GM21390 (cell line): ENCODE data around the gene PLET1.
"Not testable (repeated sequence)": the region's sequence is repeated elsewhere in the genome, so short reads cannot be mapped to it uniquely, and the experiment has no call there.

Source experiments
- ATAC-seq: cut with Tn5 transposase; IDR thresholded peaks from one replicate; pipeline ENCODE4 v1.9.1; 2021; ENCODE audit not compliant: unreplicated experiment

PLET1 gene

DNA sequence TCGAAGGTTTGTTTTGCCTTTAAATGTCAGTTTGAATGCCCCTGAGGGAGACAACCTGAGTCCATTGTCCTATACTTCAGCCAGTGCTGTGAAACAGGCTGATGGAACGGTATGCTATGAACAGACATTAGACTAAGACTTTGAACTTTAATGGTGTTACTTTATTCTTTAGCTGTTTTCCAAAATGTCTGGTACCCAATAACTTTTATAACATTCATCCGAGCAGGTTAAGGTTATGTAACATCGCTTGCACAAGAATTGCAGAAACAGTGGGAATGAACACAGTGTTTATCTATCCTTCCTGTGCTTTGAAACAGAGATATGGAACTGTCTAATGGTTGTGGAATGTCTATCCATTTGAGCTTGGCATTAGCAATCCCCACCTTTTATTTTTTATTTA is 46.9 kb downstream of the PLET1 start:
- no peak for ATAC-seq

DNA sequence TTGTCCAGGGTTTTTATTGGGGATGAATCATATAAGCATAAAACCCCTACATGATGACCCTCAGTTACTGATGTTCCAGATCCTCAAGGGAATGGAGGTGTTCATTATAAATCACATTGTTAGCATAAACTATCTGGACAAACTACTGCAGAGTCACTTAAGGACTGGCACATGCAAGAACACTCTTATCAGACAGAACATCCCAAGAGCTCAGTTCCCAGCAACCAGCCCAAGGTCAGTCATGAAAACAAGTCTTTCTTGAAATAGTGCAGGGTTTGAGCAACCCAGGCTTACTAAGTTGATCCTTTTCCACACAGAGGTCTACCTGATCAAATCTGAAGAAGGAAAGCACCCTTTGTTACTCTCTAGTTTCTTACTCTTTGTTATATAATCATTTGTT is 48.0 kb downstream of the PLET1 start:
- no peak for ATAC-seq

DNA sequence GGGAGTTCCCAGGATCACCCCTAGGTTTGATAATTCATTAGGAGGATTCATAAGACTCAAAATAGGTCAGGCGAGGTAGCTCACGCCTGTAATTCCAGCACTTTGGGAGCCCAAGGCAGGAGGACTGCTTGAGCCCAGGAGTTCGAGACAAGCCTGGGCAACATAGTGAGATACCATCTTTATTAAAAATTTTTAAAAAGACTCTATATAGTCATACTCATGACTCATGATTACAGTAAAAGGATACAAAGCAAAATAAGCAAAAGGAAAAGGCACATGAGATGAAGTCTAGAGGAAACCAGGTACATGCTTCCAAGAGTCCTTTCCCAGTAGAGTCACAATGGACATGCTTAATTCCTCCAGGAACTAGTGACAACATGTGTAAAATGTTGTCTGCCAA is 48.4 kb downstream of the PLET1 start:
- no peak for ATAC-seq

DNA sequence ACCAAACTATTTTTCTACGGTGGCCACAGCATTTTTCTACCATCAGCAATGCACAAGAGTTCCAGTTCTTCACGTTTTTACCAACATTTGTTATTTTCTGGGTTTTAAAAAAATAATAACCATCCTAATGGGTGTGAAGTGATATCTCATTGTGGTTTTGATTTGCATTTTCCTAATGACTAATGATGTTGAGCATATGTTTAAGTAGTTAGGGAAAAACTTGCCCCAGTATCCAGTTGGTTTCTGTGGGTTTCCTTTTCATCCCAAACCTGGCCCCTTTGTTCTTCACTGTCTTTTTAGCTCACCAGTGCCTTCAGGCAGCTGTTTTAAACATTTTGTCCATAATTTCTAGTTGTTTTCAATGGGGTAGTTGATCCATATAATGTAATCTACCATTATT is 49.1 kb downstream of the PLET1 start:
- ATAC-seq, result no peak

DNA sequence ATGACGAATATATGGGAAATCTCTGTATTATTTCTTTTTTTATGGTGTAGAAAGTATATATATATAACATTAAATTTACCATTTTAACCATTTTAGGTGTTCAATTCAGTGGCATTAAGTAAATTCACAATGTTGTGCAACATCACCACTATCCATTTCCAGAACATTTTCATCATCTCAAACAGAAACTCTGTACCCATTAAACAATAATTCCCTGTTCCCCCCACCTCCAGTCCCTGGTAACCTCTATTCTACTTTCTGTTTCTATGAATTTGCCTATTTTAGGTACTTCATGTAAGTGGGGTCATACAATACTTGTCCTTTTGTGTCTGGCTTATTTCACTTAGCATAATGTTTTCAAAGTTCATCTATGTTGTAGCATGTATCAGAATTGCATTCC is 49.8 kb downstream of the PLET1 start:
- no peak for ATAC-seq

DNA sequence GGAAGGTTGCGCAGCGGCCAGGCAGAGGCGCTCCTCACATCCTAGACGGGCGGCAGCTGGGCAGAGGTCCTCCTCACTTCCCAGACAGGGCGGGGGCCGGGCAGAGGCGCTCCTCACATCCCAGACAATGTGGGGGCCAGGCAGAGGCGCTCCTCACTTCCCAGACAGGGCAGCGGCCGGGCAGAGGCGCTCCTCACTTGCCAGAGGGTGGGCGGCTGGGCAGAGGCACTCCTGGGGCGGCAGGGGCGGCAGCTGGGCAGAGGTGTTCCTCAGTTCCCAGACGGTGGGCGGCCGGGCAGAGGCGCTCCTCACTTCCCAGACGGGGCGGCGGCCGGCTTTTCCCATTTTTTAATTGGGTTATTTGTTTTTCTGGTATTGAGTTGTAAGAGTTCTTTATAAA is 54.6 kb downstream of the PLET1 start:
- ATAC-seq, result no peak

DNA sequence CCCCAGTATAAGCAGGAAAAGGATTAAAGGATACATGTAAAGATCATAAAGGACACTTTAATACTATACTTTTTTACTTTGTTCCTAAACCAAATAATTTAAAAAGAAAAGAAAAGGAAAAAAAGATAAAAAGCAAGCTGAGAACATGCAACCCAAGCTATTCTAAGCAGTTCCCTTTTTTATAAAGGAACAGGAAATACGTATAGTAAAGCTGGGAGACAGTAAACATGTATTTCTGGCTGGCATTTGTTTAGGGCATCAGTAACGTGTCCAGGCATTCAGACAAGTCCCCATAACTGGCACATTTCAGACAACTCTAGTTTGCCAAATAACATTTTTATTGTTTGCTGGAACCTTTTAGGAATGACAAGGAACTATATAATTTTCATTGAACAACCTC is 60.4 kb downstream of the PLET1 start:
- no peak for ATAC-seq

DNA sequence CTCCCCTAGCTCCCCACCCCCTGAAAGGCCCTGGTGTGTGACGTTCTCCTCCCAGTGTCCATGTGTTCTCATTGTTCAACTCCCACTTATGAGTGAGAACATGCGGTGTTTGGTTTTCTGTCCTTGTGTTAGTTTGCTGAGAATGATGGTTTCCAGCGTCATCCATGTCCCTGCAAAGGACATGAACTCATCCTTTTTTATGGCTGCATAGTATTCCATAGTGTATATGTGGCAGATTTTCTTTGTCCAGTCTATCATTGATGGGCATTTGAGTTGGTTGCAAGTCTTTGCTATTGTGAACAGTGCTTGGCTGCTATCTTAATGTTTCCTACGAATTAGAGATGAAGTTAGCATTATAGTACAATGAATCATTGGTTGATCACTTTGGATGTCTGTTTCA is 61.6 kb downstream of the PLET1 start:
- not testable (repeated sequence) for ATAC-seq
